Naive thymus-derived CD4-positive, alpha-beta T cell (primary cell): ENCODE results near the gene C1QTNF7. TPM values are rescaled to one million over a fixed set of nuclear protein-coding genes. Genes with fewer than 3 reads are reported as not detected.
A peak's percentile ranks its signal among the peaks of the same experiment; 100 is the strongest.

ENCODE experiments used
- ATAC-seq: fragments of 150-1000 bp; cut with Tn5 transposase; 2 replicates; pipeline ENCODE4 v1.10.0; 2021; ENCODE audit warnings: mild to moderate bottlenecking, moderate library complexity
- CTCF ChIA-PET: fragments of 350-600 bp; sonication (Branson Sonifier 250); formaldehyde crosslinking; loops from one replicate; lab custom pipeline; 2021; ENCODE audit warnings: antibody characterized with exemption; lab: Charles Lee
- POLR2A ChIA-PET: fragments of 350-600 bp; sonication (Branson Sonifier 250); formaldehyde crosslinking; loops from one replicate; lab custom pipeline; 2021; ENCODE audit warnings: antibody characterized with exemption, inconsistent platforms; lab: Charles Lee
- DNase-seq, 9 donors: peaks; one replicate each; pipeline versions ENCODE4 v3.0.0 to v3.0.0-alpha.2; 2020 to 2022; ENCODE audit warnings: mixed read lengths in 1 of 9
- H3K27ac ChIP-seq: one replicate; pipeline ENCODE4 v1.7.0; 2013; ENCODE audit warnings: mild to moderate bottlenecking, low read depth, low read length, moderate library complexity
- H3K27me3 ChIP-seq, 2 donors: one replicate each; pipeline ENCODE4 v1.7.0; 2013; ENCODE audit warnings: low read length in 2 of 2, mild to moderate bottlenecking in 2 of 2, moderate library complexity in 2 of 2; ENCODE audit not compliant: control insufficient read depth in 2 of 2, insufficient read depth in 2 of 2
- H3K36me3 ChIP-seq, 3 experiments: 1 replicate in 2 of 3; 2 replicates in 1 of 3; pipeline ENCODE4 v1.7.0; 2013; ENCODE audit warnings: low read length in 3 of 3, mild to moderate bottlenecking in 3 of 3, moderate library complexity in 1 of 3; ENCODE audit not compliant: insufficient read depth in 3 of 3, control insufficient read depth in 2 of 3
- H3K4me1 ChIP-seq, 2 donors: one replicate each; pipeline ENCODE4 v1.7.0; 2013; ENCODE audit warnings: low read length in 2 of 2, mild to moderate bottlenecking in 2 of 2, moderate library complexity in 1 of 2; ENCODE audit not compliant: control insufficient read depth in 2 of 2, insufficient read depth in 2 of 2
- H3K4me3 ChIP-seq: 2 replicates; pipeline ENCODE4 v1.7.0; 2013; ENCODE audit warnings: mild to moderate bottlenecking, low read length
- H3K9me3 ChIP-seq, 3 experiments: 1 replicate in 2 of 3; 2 replicates in 1 of 3; pipeline ENCODE4 v1.7.0; 2013; ENCODE audit warnings: low read length in 3 of 3; ENCODE audit not compliant: control insufficient read depth in 2 of 3
- H3K27ac Mint-ChIP-seq, 9 donors: one replicate each; pipeline ENCODE4 v1.8.0; 2020 to 2022; ENCODE audit warnings: mixed read lengths in 9 of 9, mild to moderate bottlenecking in 8 of 9, moderate library complexity in 5 of 9, inconsistent platforms in 2 of 9
- H3K27me3 Mint-ChIP-seq, 5 donors: one replicate each; pipeline ENCODE4 v1.8.0; 2021 to 2022; ENCODE audit warnings: mixed read lengths in 5 of 5, mild to moderate bottlenecking in 1 of 5
- H3K36me3 Mint-ChIP-seq, 5 donors: one replicate each; pipeline ENCODE4 v1.8.0; 2020 to 2022; ENCODE audit warnings: mixed read lengths in 5 of 5, mild to moderate bottlenecking in 3 of 5, inconsistent platforms in 1 of 5
- H3K4me1 Mint-ChIP-seq, 7 donors: one replicate each; pipeline ENCODE4 v1.8.0; 2020 to 2022; ENCODE audit warnings: mixed read lengths in 7 of 7, mild to moderate bottlenecking in 3 of 7, inconsistent platforms in 1 of 7
- H3K4me3 Mint-ChIP-seq, 10 donors: one replicate each; pipeline ENCODE4 v1.8.0; 2020 to 2022; ENCODE audit warnings: mild to moderate bottlenecking in 10 of 10, mixed read lengths in 10 of 10, moderate library complexity in 6 of 10, inconsistent platforms in 2 of 10
- H3K9me3 Mint-ChIP-seq, 11 donors: one replicate each; pipeline ENCODE4 v1.8.0; 2020 to 2022; ENCODE audit warnings: mixed read lengths in 11 of 11, mild to moderate bottlenecking in 4 of 11, inconsistent platforms in 1 of 11, moderate library complexity in 1 of 11
- intact Hi-C, 2 donors: fragments of 100-400 bp; cut with micrococcal nuclease; formaldehyde crosslinking; loops; one replicate each; pipeline ENCODE4 v1.15.1; 2023
- polyA plus RNA-seq, 2 donors: library from polyadenylated mRNA; unstranded; fragments of 300-500 nt; fragmentation: Illumina TruSeq; gene quantifications; one replicate each; pipeline ENCODE4 v1.2.3, GENCODE V29; 2021
- total RNA-seq, 6 experiments: library from RNA in 5 of 6; stranded (reverse) in 5 of 6; gene quantifications; 1 replicate in 5 of 6; 2 replicates in 1 of 6; pipeline ENCODE4 v1.2.3 and lab custom pipeline; 2021 to 2026

The C1QTNF7 gene
- total and polyA plus RNA-seq, 7 experiments from 2014 or later: 0.27 TPM; not detected in 6

GRCh38 chr4:15443371-15444160 is 15.7 kb downstream of the C1QTNF7 start:
- ChIA-PET CTCF (no interaction called here), POLR2A (no interaction called here)
- Histone ChIP-seq H3K9me3 (no peaks in the 10 kb centered on the region), H3K36me3 (no peaks in the 10 kb centered on the region), H3K27ac (no peak overlapping the region), H3K4me1 (peaks cover 0 to 8% of the 10 kb centered on the region in 2 donors), H3K4me3 (no peak overlapping the region), H3K27me3 (no peaks in the 10 kb centered on the region)
- Mint-ChIP-seq H3K4me3 (no peak overlapping the region), H3K4me1 (peaks cover 6 to 23% (median 15%) of the 10 kb centered on the region in 7 donors), H3K36me3 (peaks cover 0 to 14% (median 3%) of the 10 kb centered on the region in 5 donors), H3K27ac (peak overlapping the region in 1 of 9 donors; percentile 34), H3K9me3 (peaks cover 0 to 6% (median 3%) of the 10 kb centered on the region in 11 donors), H3K27me3 (peaks cover 0 to 3% (median 0%) of the 10 kb centered on the region in 5 donors)
- intact Hi-C loops: no loop called here
- DNase-seq (no peak), ATAC-seq (no peak)

- Mint-ChIP-seq H3K27me3 (peaks cover 0 to 3% (median 0%) of the 10 kb centered on the region in 5 donors), H3K4me3 (peak overlapping the region in 2 of 10 donors; percentile 8 to 18), H3K9me3 (peaks cover 0 to 6% (median 3%) of the 10 kb centered on the region in 11 donors), H3K27ac (peak overlapping the region in 6 of 9 donors; percentile 4 to 58 (median 40)), H3K36me3 (peaks cover 0 to 14% (median 3%) of the 10 kb centered on the region in 5 donors), H3K4me1 (peaks cover 6 to 23% (median 15%) of the 10 kb centered on the region in 7 donors)
- intact Hi-C loops: no loop called here
- Histone ChIP-seq H3K9me3 (no peaks in the 10 kb centered on the region), H3K27me3 (no peaks in the 10 kb centered on the region), H3K27ac (no peak overlapping the region), H3K4me3 (no peak overlapping the region), H3K4me1 (peaks cover 0 to 8% of the 10 kb centered on the region in 2 donors), H3K36me3 (no peaks in the 10 kb centered on the region)
- DNase-seq (no peak), ATAC-seq (no peak)
- ChIA-PET POLR2A (no interaction called here), CTCF (no interaction called here)
Observed at GRCh38 chr4:15444276-15444675, 16.4 kb downstream of the C1QTNF7 start.

- POLR2A ChIA-PET: no interaction called here
- Mint-ChIP-seq H3K4me1 (peaks cover 6 to 27% (median 18%) of the 10 kb centered on the region in 7 donors), H3K36me3 (peaks cover 0 to 14% (median 3%) of the 10 kb centered on the region in 5 donors), H3K27me3 (peaks cover 0 to 3% (median 0%) of the 10 kb centered on the region in 5 donors), H3K4me3 (peak overlapping the region in 2 of 10 donors; percentile 8 to 18), H3K9me3 (peaks cover 0 to 6% (median 3%) of the 10 kb centered on the region in 11 donors), H3K27ac (peak overlapping the region in 5 of 9 donors; percentile 4 to 58 (median 46))
- Histone ChIP-seq H3K9me3 (no peaks in the 10 kb centered on the region), H3K27ac (no peak overlapping the region), H3K36me3 (no peaks in the 10 kb centered on the region), H3K27me3 (no peaks in the 10 kb centered on the region), H3K4me1 (peaks cover 0 to 8% of the 10 kb centered on the region in 2 donors), H3K4me3 (no peak overlapping the region)
- DNase-seq (peak in 1 of 9 donors; percentile 5), ATAC-seq (no peak)
- intact Hi-C loops: no loop called here
- CTCF ChIA-PET: interaction anchor here (0.6 kb wide), 1 partner anchor 192 kb away, joined by 4 read pairs; no protein-coding TSS in a partner anchor
Observed at GRCh38 chr4:15444879-15445547, 17.2 kb downstream of the C1QTNF7 start.

DNA sequence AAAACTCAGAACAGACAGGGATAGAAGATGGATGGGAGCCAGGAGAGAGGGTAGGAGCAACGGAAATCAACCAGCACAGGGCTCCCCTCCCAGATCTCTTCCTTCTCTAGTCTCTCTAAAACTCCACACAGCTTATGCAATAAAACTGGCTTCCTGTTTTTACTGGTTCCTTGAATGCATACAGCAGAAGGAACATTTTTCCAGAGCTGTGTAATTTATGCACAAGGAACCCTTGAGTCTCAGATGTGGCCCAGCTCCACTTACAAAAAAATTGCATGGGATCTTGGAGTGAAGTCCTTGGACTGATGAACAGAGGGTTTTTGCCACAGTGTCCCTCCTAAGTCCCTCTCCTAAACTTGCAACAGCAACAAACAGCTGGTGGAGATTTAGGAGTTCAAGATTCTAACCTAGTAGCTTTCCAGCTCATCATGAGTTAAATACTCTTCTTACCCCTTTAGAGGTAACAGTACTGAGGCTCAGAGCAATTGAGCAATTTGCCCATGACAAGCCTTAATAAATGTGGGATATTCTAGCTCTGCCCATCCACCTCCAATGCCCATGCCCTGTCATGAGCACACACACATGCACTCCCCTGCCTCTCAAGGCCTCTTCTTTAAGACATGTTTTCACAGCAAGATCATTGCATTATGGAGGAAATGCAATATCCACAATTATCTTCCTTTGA is 23.5 kb downstream of the C1QTNF7 start:
- CTCF ChIA-PET: no interaction called here
- H3K4me3 ChIP-seq: no peak overlapping the region
- intact Hi-C loops: no loop called here

DNA sequence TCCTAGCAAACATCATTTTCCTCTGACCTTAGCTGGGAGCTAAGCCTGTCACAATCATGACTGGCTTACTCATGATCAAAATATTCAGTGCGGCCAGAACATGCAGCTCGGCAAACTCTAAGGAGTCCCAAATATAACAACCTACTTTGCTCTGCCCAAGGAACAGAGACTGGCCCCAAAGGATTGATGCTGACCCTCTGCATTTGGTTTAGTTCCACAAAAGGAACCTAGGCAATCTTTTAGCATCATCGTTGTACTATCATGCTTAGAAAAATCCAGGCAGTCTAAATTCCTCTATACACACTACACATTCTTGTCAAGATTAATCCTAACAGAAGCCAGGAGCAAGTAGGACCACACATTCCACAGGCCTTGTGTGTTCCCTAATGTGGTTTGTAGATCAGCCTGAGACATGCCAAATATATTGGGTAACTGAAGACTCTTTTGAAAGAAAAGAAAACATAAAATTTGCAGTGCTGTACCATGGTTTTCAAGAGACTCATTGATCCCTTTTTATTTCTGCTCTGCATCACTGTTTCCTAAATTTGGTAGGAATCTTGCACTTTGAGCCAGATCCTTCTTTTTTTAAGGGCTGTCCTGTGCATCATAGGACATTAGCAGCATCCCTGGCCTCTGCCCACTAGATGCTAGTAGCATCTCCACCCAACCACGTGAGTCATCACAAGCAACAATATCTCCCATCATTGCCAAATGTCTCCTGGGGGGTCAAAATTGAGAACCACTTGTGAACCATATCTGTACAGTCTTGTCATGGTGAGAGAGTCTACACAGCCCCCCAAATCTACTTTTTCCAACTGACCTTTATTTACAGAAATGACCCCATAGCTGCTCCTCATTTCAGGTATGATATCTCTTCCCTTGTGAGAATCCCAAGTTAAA is 24.3 kb downstream of the C1QTNF7 start:
- intact Hi-C loops: no loop called here
- H3K36me3 ChIP-seq: no peaks in the 10 kb centered on the region
- ChIA-PET POLR2A (no interaction called here), CTCF (no interaction called here)
- DNase-seq: no peak
- no peak for ATAC-seq
- peaks cover 0 to under 1% (median 0%) of the 10 kb centered on the region in 11 donors for H3K9me3 Mint-ChIP-seq
- H3K36me3 Mint-ChIP-seq: peaks cover 0 to under 1% (median 0%) of the 10 kb centered on the region in 5 donors
- no peaks in the 10 kb centered on the region for H3K9me3 ChIP-seq
- no peak overlapping the region for H3K4me3 ChIP-seq
- no peak overlapping the region for H3K4me3 Mint-ChIP-seq
- H3K4me1 Mint-ChIP-seq: peaks cover 0 to 22% (median 11%) of the 10 kb centered on the region in 7 donors
- H3K27me3 ChIP-seq: no peaks in the 10 kb centered on the region
- H3K4me1 ChIP-seq: no peaks in the 10 kb centered on the region
- no peak overlapping the region for H3K27ac ChIP-seq
- H3K27me3 Mint-ChIP-seq: no peaks in the 10 kb centered on the region
- H3K27ac Mint-ChIP-seq: no peak overlapping the region

More for the DNA sequence above, 23.5 kb downstream of the C1QTNF7 start:
- Histone ChIP-seq H3K9me3 (no peaks in the 10 kb centered on the region), H3K36me3 (no peaks in the 10 kb centered on the region), H3K27me3 (no peaks in the 10 kb centered on the region), H3K27ac (no peak overlapping the region), H3K4me1 (no peaks in the 10 kb centered on the region)
- H3K9me3 Mint-ChIP-seq: peaks cover 0 to 6% (median 2%) of the 10 kb centered on the region in 11 donors
- H3K4me3 Mint-ChIP-seq: no peak overlapping the region
- ATAC-seq (peak; percentile 53), DNase-seq (no peak)
- no peaks in the 10 kb centered on the region for H3K27me3 Mint-ChIP-seq
- peaks cover 0 to 3% (median 0%) of the 10 kb centered on the region in 5 donors for H3K36me3 Mint-ChIP-seq
- no peak overlapping the region for H3K27ac Mint-ChIP-seq
- POLR2A ChIA-PET: interaction anchor here (0.7 kb wide), 1 partner anchor 379 kb away, joined by 4 read pairs; no protein-coding TSS in a partner anchor
- peaks cover 0 to 16% (median 8%) of the 10 kb centered on the region in 7 donors for H3K4me1 Mint-ChIP-seq
